ENCODE measurements around the gene NPIPA7. TPM values are rescaled to one million over a fixed set of nuclear protein-coding genes. Genes with fewer than 3 reads are reported as not detected.

NPIPA7 gene
- total RNA-seq, 1 donor from 2014 or later, result 3.9 TPM

Other genes with a start within 250 kb of the NPIPA7 start
- gene ABCC6, start 155.6 kb upstream of the NPIPA7 start, total RNA-seq, result not detected in 2 replicates
- 53.5 and 60.7 TPM in 2 replicates for gene NOMO3, start 146.6 kb upstream of the NPIPA7 start, total RNA-seq

Data from activated T-helper 1 cell treated with anti-CD3 and anti-CD28 coated beads, Interleukin-12 subunit alpha, Interleukin-12 subunit beta, Interleukin-2, Interleukin-4 antibody, amounts not matched to agents 30 ng/mL and 10 ng/mL and 1 ng/mL, durations not matched to agents 14 hours and 24 hours and 36 hours (primary cell).